Measurements from ENCODE around the gene ZNF92. TPM values are rescaled to one million over a fixed set of nuclear protein-coding genes. Genes with fewer than 3 reads are reported as not detected.
"Not testable (repeated sequence)": the region's sequence is repeated elsewhere in the genome, so short reads cannot be mapped to it uniquely, and the experiment has no call there.

The ZNF92 gene
- total RNA-seq, 1 experiment from 2014 or later = 32.4 TPM

GRCh38 chr7:65404020-65404419 lies 30.4 kb downstream of the ZNF92 start (continued):
- TF ChIP-seq ZNF423 (CRISPR knock-in tag; IDR thresholded peaks at IDR 0.05) (no peak), EMX1 (CRISPR knock-in tag; IDR thresholded peaks at IDR 0.05) (no peak), PRRX2 (CRISPR knock-in tag; IDR thresholded peaks at IDR 0.05) (no peak)

GRCh38 chr7:65406706-65407105 lies 33.1 kb downstream of the ZNF92 start:
- H3K4me1 Mint-ChIP-seq; CTCF ChIA-PET; ATAC-seq; H3K27ac Mint-ChIP-seq; POLR2A ChIA-PET; DNase-seq (ENCODE audit: low spot score); H3K4me3 Mint-ChIP-seq: not testable (repeated sequence)
- peaks cover 11% of the 10 kb centered on the region for H3K27me3 Mint-ChIP-seq (ENCODE audit: low read depth)
- peaks cover 83% of the 10 kb centered on the region for H3K9me3 Mint-ChIP-seq
- H3K36me3 Mint-ChIP-seq = peaks cover 66% of the 10 kb centered on the region

- Mint-ChIP-seq H3K36me3 (peaks cover 59% of the 10 kb centered on the region), H3K4me1 (no peaks in the 10 kb centered on the region), H3K27me3 (ENCODE audit: low read depth) (peaks cover 7% of the 10 kb centered on the region), H3K27ac (no peak overlapping the region), H3K9me3 (peaks cover 82% of the 10 kb centered on the region), H3K4me3 (no peak overlapping the region)
- ATAC-seq (no peak), DNase-seq (ENCODE audit: low spot score) (no peak)
- no peak for TF ChIP-seq RORB (CRISPR knock-in tag; IDR thresholded peaks at IDR 0.05)
- ChIA-PET POLR2A (no interaction called here), CTCF (no interaction called here)
Measured at GRCh38 chr7:65409363-65409762, 35.7 kb downstream of the ZNF92 start.

GRCh38 chr7:65411249-65411648 lies 37.6 kb downstream of the ZNF92 start:
- H3K4me3 Mint-ChIP-seq = no peak overlapping the region
- no peak overlapping the region for H3K27ac Mint-ChIP-seq
- DNase-seq (ENCODE audit: low spot score) (no peak), ATAC-seq (no peak)
- H3K9me3 Mint-ChIP-seq = peaks cover 79% of the 10 kb centered on the region
- peaks cover 52% of the 10 kb centered on the region for H3K36me3 Mint-ChIP-seq
- H3K27me3 Mint-ChIP-seq (ENCODE audit: low read depth) = peaks cover 10% of the 10 kb centered on the region
- ChIA-PET CTCF (no interaction called here), POLR2A (no interaction called here)
- TF ChIP-seq MAX (CRISPR knock-in tag; IDR thresholded peaks at IDR 0.05) = no peak
- no peak for TF ChIP-seq USF2 (CRISPR knock-in tag; IDR thresholded peaks at IDR 0.05)
- TF ChIP-seq JAZF1 (CRISPR knock-in tag; IDR thresholded peaks at IDR 0.05) = no peak
- TF ChIP-seq FOXP4 (CRISPR knock-in tag; IDR thresholded peaks at IDR 0.05) = no peak
- TF ChIP-seq TP53 (CRISPR knock-in tag; IDR thresholded peaks at IDR 0.05) = no peak
- no peak for TF ChIP-seq ZNF396 (CRISPR knock-in tag; IDR thresholded peaks at IDR 0.05; ENCODE audit: borderline replicate concordance)
- TF ChIP-seq HMGXB4 (CRISPR knock-in tag; IDR thresholded peaks at IDR 0.05) = no peak
- no peak for TF ChIP-seq ZSCAN18 (CRISPR knock-in tag; IDR thresholded peaks at IDR 0.05)
- H3K4me1 Mint-ChIP-seq = no peaks in the 10 kb centered on the region

GRCh38 chr7:65422670-65423069 lies 49.0 kb downstream of the ZNF92 start:
- Mint-ChIP-seq H3K4me1 (no peaks in the 10 kb centered on the region), H3K36me3 (peaks cover 39% of the 10 kb centered on the region), H3K27ac (no peak overlapping the region), H3K27me3 (ENCODE audit: low read depth) (peaks cover 9% of the 10 kb centered on the region), H3K9me3 (peaks cover 85% of the 10 kb centered on the region), H3K4me3 (no peak overlapping the region)
- TF ChIP-seq ZNF425 (CRISPR knock-in tag; conservative IDR thresholded peaks at IDR 0.05) = no peak
- TF ChIP-seq NR1H2 (CRISPR knock-in tag; IDR thresholded peaks at IDR 0.05) = no peak
- POLR2A ChIA-PET = no interaction called here
- ATAC-seq (no peak), DNase-seq (ENCODE audit: low spot score) (no peak)
- CTCF ChIA-PET = no interaction called here

- CTCF ChIA-PET; H3K27ac Mint-ChIP-seq; H3K4me1 Mint-ChIP-seq; DNase-seq (ENCODE audit: low spot score); H3K27me3 Mint-ChIP-seq (ENCODE audit: low read depth); ATAC-seq; H3K4me3 Mint-ChIP-seq; POLR2A ChIA-PET: not testable (repeated sequence)
- peaks cover 86% of the 10 kb centered on the region for H3K9me3 Mint-ChIP-seq
- H3K36me3 Mint-ChIP-seq = peaks cover 39% of the 10 kb centered on the region
Measured at GRCh38 chr7:65423286-65423685, 49.6 kb downstream of the ZNF92 start.

All from WTC11 (cell line).